ENCODE measurements around the gene STX1A. TPM values are rescaled to one million over a fixed set of nuclear protein-coding genes. Genes with fewer than 3 reads are reported as not detected.

The STX1A gene
- total RNA-seq, 2 experiments from 2014 or later = 5.3 to 5.7 TPM

GRCh38 chr7:73766556-73767229 lies 47.2 kb upstream of the STX1A start:
- CTCF ChIA-PET (ENCODE audit: unreplicated experiment) = no interaction called here
- BruUV-seq (replicated peaks) = no TSS peak
- Histone ChIP-seq H4K20me1 (ENCODE audit: insufficient read depth, low read length) (no peaks in the 10 kb centered on the region), H3K4me2 (ENCODE audit: low read length) (no peak overlapping the region), H3K9me3 (ENCODE audit: low read length) (no peaks in the 10 kb centered on the region), H3K4me3 (ENCODE audit: low read depth, low read length, poor library complexity, severe bottlenecking) (no peak overlapping the region), H3K27ac (ENCODE audit: low read depth, low read length, poor library complexity, severe bottlenecking) (no peak overlapping the region), H2AFZ (ENCODE audit: low read length) (no peak overlapping the region), H3K79me2 (ENCODE audit: insufficient read depth, low read depth, low read length) (no peaks in the 10 kb centered on the region), H3K4me1 (ENCODE audit: insufficient read depth, low read length, poor library complexity, severe bottlenecking) (peaks cover 3% of the 10 kb centered on the region), H3K9me2 (ENCODE audit: insufficient read depth, low read length) (no peaks in the 10 kb centered on the region), H3K36me3 (ENCODE audit: insufficient read depth, low read length) (no peaks in the 10 kb centered on the region)
- POLR2A ChIA-PET = no interaction called here
- TF ChIP-seq EZH2phosphoT487 (IDR thresholded peaks at IDR 0.05; ENCODE audit: borderline replicate concordance, low read depth, low read length) (no peak), CTCF (conservative IDR thresholded peaks at IDR 0.05; ENCODE audit: low read length) (no peak)
- no peak for DNase-seq (ENCODE audit: low spot score)
- intact Hi-C loops (cut with micrococcal nuclease; ENCODE audit: unreplicated experiment) = no loop called here

GRCh38 chr7:73762659-73762999 lies 43.2 kb upstream of the STX1A start:
- Histone ChIP-seq H3K36me3 (ENCODE audit: insufficient read depth, low read length) (no peaks in the 10 kb centered on the region), H4K20me1 (ENCODE audit: insufficient read depth, low read length) (no peaks in the 10 kb centered on the region), H3K4me3 (ENCODE audit: low read depth, low read length, poor library complexity, severe bottlenecking) (no peak overlapping the region), H3K27ac (ENCODE audit: low read depth, low read length, poor library complexity, severe bottlenecking) (no peak overlapping the region), H3K4me2 (ENCODE audit: low read length) (no peak overlapping the region), H3K4me1 (ENCODE audit: insufficient read depth, low read length, poor library complexity, severe bottlenecking) (no peaks in the 10 kb centered on the region), H3K9me2 (ENCODE audit: insufficient read depth, low read length) (no peaks in the 10 kb centered on the region), H3K79me2 (ENCODE audit: insufficient read depth, low read depth, low read length) (no peaks in the 10 kb centered on the region), H3K9me3 (ENCODE audit: low read length) (no peaks in the 10 kb centered on the region), H2AFZ (ENCODE audit: low read length) (no peak overlapping the region)
- ChIA-PET POLR2A (no interaction called here), CTCF (ENCODE audit: unreplicated experiment) (no interaction called here)
- no peak for TF ChIP-seq CTCF (conservative IDR thresholded peaks at IDR 0.05; ENCODE audit: low read length)
- no peak for TF ChIP-seq EZH2phosphoT487 (IDR thresholded peaks at IDR 0.05; ENCODE audit: borderline replicate concordance, low read depth, low read length)
- no peak for DNase-seq (ENCODE audit: low spot score)
- BruUV-seq (replicated peaks) = no TSS peak
- intact Hi-C loops (cut with micrococcal nuclease; ENCODE audit: unreplicated experiment) = no loop called here

GRCh38 chr7:73761854-73762658 lies 42.6 kb upstream of the STX1A start:
- H3K27ac ChIP-seq (ENCODE audit: low read depth, low read length, poor library complexity, severe bottlenecking) = no peak overlapping the region
- no peak for TF ChIP-seq EZH2phosphoT487 (IDR thresholded peaks at IDR 0.05; ENCODE audit: borderline replicate concordance, low read depth, low read length)
- no peaks in the 10 kb centered on the region for H4K20me1 ChIP-seq (ENCODE audit: insufficient read depth, low read length)
- no peaks in the 10 kb centered on the region for H3K9me3 ChIP-seq (ENCODE audit: low read length)
- no peak overlapping the region for H2AFZ ChIP-seq (ENCODE audit: low read length)
- no peaks in the 10 kb centered on the region for H3K79me2 ChIP-seq (ENCODE audit: insufficient read depth, low read depth, low read length)
- H3K4me3 ChIP-seq (ENCODE audit: low read depth, low read length, poor library complexity, severe bottlenecking) = no peak overlapping the region
- ChIA-PET POLR2A (no interaction called here), CTCF (ENCODE audit: unreplicated experiment) (no interaction called here)
- no peak overlapping the region for H3K4me2 ChIP-seq (ENCODE audit: low read length)
- DNase-seq (ENCODE audit: low spot score) = no peak
- no TSS peak for BruUV-seq (replicated peaks)
- no peaks in the 10 kb centered on the region for H3K4me1 ChIP-seq (ENCODE audit: insufficient read depth, low read length, poor library complexity, severe bottlenecking)
- intact Hi-C loops (cut with micrococcal nuclease; ENCODE audit: unreplicated experiment) = no loop called here
- no peaks in the 10 kb centered on the region for H3K9me2 ChIP-seq (ENCODE audit: insufficient read depth, low read length)
- no peaks in the 10 kb centered on the region for H3K36me3 ChIP-seq (ENCODE audit: insufficient read depth, low read length)

Data from OCI-LY7 (cell line).